ENCODE measurements around the gene ZNHIT2.
"Not testable (repeated sequence)": the region's sequence is repeated elsewhere in the genome, so short reads cannot be mapped to it uniquely, and the experiment has no call there.

ZNHIT2 gene

GRCh38 chr11:65119670-65119995 is 2.1 kb upstream of the ZNHIT2 start:
- DNase-seq (ENCODE audit: low read depth in 2 of 2), result no peak

DNA sequence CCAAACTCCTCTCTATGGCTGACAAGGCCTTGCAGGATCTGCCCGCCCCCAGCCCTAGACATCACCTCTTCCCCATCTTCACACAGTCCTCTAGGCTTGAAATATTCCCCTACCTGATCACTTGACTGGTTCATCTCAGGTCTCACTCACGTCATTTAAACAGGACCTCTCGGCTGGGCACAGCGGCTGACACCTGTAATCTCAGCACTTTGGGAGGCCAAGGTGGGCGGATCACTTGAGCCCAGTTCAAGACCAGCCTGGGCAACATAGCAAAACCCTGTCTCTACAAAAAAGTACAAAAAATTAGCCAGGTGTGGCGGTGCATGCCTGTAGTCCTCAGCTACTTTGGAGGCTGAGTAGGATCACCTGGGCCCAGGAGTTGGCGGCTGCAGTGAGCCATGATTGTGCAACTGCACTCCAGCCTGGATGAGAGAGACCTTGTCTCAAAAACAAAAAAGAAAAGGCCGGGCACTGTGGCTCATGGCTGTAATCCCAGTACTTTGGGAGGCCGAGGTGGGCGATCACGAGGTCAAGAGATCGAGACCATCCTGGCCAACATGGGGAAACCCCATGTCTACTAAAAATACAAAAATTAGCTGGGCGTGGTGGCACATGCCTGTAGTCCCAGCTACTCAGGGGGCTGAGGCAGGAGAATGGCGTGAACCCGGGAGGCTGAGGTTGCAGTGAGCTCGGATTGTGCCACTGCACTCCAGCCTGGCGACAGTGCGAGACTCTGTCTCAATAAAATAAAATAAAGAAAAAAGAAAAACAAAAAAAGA is 1.6 kb upstream of the ZNHIT2 start:
- not testable (repeated sequence) for DNase-seq (ENCODE audit: low read depth in 2 of 2)

DNA sequence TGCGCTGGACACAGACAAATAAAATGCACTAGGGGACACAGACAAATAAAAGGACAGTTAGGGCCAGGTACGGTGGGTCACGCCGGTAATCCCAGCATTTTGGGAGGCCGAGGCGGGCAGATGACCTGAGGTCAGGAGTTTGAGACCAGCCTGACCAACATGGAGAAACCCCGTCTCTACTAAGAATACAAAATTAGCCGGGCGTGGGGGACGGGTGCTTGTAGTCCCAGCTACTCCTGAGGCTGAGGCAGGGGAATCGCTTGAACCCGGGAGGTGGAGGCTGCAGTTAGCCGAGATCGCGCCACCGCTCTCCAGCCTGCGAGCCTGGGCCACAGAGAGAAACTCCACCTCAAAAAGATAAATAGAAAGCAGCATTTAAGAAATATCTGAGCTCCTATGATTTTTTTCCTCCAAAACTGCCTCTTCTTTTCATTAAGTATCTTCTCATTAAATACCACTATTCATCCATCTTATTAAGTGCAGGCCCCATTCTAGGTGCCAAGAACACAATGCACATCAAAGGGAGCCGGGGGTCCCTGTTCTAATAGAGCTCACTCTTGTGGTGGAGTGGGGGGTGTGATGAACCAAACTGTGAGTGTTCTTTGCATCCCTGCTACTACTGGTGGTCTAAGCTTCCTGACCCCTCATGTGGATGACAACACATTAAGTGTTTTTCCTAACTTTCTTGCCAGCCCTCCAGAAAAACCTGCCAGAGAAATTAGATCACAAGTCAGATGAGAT is 766 bp upstream of the ZNHIT2 start:
- no peak for DNase-seq (ENCODE audit: low read depth in 2 of 2)

GRCh38 chr11:65116370-65117205 is 913 bp downstream of the ZNHIT2 start:
- DNase-seq (ENCODE audit: low read depth in 2 of 2), result peak in 1 of 2 donors; percentile 47

GRCh38 chr11:65115361-65116082 is 2.0 kb downstream of the ZNHIT2 start:
- DNase-seq (ENCODE audit: low read depth in 2 of 2), result no peak

- no peak for DNase-seq (ENCODE audit: low read depth in 2 of 2)
Measured at GRCh38 chr11:65114538-65115171, 2.8 kb downstream of the ZNHIT2 start.

GRCh38 chr11:65113839-65114238 is 3.7 kb downstream of the ZNHIT2 start:
- no peak for DNase-seq (ENCODE audit: low read depth in 2 of 2)

- no peak for DNase-seq (ENCODE audit: low read depth in 2 of 2)
Measured at GRCh38 chr11:65113361-65113756, 4.1 kb downstream of the ZNHIT2 start.

DNA sequence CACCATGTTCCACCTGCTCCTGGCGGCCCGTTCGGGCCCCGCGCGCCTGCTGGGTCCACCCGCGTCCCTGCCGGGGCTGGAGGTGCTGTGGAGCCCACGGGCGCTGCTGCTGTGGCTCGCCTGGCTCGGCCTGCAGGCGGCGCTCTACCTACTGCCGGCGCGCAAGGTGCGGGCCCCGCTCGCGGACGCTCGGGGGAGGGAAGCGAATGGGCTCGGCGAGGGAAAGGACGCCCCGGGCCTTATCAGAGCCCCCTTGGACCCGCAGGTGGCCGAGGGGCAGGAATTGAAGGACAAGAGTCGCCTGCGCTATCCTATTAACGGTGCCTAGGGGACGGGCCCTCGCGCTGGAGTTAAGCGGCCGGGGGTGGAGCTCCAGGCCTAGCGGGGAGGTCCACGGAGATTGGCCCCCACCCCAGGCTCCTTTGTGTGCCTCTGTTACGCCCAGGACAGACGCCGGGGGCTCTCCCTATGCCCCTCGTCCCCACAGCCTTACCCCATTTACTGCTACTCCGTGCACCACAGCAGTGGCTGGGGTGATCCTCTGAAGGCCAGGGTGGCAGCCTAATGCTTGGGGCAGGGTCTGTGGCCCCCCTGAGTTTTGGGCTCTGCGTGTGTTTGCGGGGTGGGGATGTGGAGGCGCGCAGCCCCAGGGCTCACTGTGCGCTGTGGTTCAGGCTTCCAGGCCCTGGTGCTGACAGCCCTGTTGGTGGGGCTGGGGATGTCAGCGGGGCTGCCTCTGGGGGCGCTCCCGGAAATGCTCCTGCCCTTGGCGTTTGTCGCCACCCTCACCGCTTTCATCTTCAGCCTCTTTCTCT is 4.7 kb downstream of the ZNHIT2 start:
- DNase-seq (ENCODE audit: low read depth in 2 of 2), result peak in 1 of 2 donors; percentile 48

- DNase-seq (ENCODE audit: low read depth in 2 of 2), result peak; percentile 81 to 89
Measured at GRCh38 chr11:65111744-65112545, 5.6 kb downstream of the ZNHIT2 start, which contains the start of gene TM7SF2. TM7SF2 (plus strand) TSS chr11:65111872; CDS start chr11:65112016, 144 bp downstream.

GRCh38 chr11:65111159-65111743 is 6.2 kb downstream of the ZNHIT2 start:
- no peak for DNase-seq (ENCODE audit: low read depth in 2 of 2)

GRCh38 chr11:65110354-65110861 is 7.1 kb downstream of the ZNHIT2 start:
- peak; percentile 76 to 90 for DNase-seq (ENCODE audit: low read depth in 2 of 2)

DNA sequence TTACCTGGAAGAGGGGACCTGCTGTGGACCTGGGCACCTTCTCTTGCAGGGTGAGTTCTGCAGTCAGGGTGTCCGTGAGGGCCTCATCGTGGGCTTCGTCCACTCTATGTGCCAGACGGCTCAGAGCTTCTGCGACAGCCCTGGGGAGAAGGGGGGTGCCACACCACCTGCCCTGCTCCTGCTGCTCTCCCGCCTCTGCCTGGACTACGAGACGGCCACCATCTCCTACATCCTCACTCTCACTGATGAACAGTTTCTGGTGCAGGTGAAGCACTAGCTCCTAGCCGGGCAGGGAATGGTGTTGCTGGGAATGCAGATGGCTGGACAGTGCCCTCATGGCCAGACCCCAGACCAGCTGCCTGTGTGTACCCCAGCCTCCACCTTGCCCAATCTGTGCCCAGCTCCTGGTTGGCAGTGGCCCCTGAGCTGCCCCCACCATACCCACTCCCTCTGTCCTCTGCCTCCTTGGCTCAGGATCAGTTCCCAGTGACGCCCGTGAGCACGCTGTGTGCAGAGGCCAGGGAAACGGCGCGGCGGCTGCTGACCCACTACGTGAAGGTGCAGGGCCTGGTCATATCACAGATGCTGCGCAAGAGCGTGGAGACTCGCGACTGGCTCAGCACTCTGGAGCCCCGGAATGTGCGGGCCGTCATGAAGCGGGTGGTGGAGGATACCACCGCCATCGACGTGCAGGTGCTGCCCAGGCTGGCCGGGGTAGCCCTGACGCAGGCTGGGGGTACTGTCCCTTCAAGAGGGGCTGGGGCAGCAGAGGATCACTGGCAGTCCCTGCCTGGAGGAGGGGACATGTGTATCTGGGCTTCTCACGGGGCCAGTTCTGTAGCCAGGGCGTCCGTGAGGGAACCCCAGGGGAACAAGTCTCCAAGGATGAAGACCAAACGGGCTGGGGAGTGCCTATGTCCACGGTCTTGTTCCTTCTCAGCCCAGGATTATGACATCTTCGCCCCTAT is 8.0 kb downstream of the ZNHIT2 start:
- no peak for DNase-seq (ENCODE audit: low read depth in 2 of 2)

DNA sequence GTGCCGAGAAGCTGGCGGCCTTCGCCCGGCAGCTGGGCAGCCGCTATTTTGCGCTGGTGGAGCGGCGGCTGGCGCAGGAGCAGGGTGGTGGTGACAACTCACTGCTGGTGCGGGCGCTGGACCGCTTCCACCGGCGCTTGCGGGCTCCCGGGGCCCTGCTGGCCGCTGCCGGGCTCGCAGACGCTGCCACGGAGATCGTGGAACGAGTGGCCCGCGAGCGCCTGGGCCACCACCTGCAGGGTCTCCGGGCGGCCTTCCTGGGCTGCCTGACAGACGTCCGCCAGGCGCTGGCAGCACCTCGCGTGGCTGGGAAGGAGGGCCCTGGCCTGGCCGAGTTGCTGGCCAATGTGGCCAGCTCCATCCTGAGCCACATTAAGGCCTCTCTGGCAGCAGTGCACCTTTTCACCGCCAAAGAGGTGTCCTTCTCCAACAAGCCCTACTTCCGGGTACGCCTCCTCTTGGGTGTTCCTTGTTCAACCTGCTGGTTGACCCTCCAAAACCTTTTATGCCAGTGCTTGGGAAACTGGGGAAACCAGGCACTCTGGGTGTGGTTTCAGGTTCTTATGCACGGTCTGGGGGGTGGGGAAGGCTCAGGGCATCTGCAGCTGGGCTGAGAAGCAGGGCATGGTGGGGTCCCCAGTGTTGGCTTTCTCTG is 8.9 kb downstream of the ZNHIT2 start:
- DNase-seq (ENCODE audit: low read depth in 2 of 2), result no peak

GRCh38 chr11:65107751-65108468 is 9.6 kb downstream of the ZNHIT2 start:
- DNase-seq (ENCODE audit: low read depth in 2 of 2), result no peak

DNA sequence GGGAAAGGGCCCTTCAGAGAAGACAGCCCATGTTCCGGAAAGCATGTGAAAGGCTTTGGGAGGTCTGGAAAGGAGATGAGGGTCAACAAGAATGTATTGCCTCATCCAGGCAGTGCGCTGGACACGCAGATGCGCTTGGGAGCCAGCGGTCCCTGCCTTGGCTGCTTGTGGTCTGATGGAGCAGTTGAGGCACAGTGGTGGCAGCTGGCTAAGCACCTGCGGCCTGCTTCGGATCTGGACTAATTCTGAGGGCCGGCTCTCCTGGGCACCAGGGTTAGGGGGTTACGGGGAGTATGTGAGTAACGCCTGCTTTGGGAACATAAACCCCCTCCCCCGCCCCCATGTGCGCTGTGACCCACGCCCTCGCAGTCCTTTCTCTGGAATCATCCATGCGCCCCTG is 10.4 kb downstream of the ZNHIT2 start:
- DNase-seq (ENCODE audit: low read depth in 2 of 2), result no peak
